H1 (cell line): ENCODE data around the gene YWHAG. TPM values are rescaled to one million over a fixed set of nuclear protein-coding genes. Genes with fewer than 3 reads are reported as not detected.

Experiments
- CTCF ChIA-PET: fragments of 300-600 bp; sonication (Branson Sonifier 250); formaldehyde crosslinking; loops from one replicate; lab custom pipeline; 2021; ENCODE audit not compliant: partially characterized antibody; lab: Charles Lee
- POLR2A ChIA-PET: fragments of 300-600 bp; sonication (Branson Sonifier 250); formaldehyde crosslinking; loops from one replicate; lab custom pipeline; 2021; ENCODE audit warnings: inconsistent platforms; ENCODE audit not compliant: partially characterized antibody; lab: Charles Lee
- DNase-seq, 2 experiments: peaks; one replicate each; pipeline versions ENCODE4 v3.0.0 to v3.0.0-alpha.2; 2010 to 2022; ENCODE audit warnings: low spot score in 2 of 2, low read depth in 1 of 2, mixed read lengths in 1 of 2
- FAIRE-seq: peaks from 2 replicates; lab custom pipeline; 2011; peaks lifted over from hg19 to GRCh38; lab: Jason Lieb, UNC
- H2AFZ ChIP-seq: 2 replicates; pipeline ENCODE4 v1.8.1; 2012; ENCODE audit warnings: low read length, inconsistent platforms
- H2AK5ac ChIP-seq: 2 replicates; pipeline ENCODE4 v1.6.1; 2013; ENCODE audit warnings: low read depth, low read length
- H2BK120ac ChIP-seq: replicated peaks from 2 replicates; pipeline ENCODE3; 2013; ENCODE audit warnings: low read depth, low read length, inconsistent platforms
- H2BK12ac ChIP-seq: 2 replicates; pipeline ENCODE4 v1.6.1; 2013; ENCODE audit warnings: low read depth, low read length
- H2BK15ac ChIP-seq: 2 replicates; pipeline ENCODE4 v1.6.1; 2013; ENCODE audit warnings: low read length
- H2BK20ac ChIP-seq: 2 replicates; pipeline ENCODE4 v1.6.1; 2013; ENCODE audit warnings: low read length
- H2BK5ac ChIP-seq: 2 replicates; pipeline ENCODE4 v1.6.1; 2013; ENCODE audit warnings: low read depth, low read length
- H3K14ac ChIP-seq: 2 replicates; pipeline ENCODE4 v1.6.1; 2013; ENCODE audit warnings: inconsistent platforms; ENCODE audit not compliant: insufficient read length
- H3K18ac ChIP-seq: 2 replicates; pipeline ENCODE4 v1.6.1; 2013; ENCODE audit warnings: low read length; ENCODE audit errors: extremely low read depth
- H3K23ac ChIP-seq: 2 replicates; pipeline ENCODE4 v1.6.1; 2013; ENCODE audit warnings: inconsistent platforms; ENCODE audit not compliant: insufficient read length
- H3K23me2 ChIP-seq: 2 replicates; pipeline ENCODE4 v1.6.1; 2013; ENCODE audit warnings: low read depth, low read length
- H3K27ac ChIP-seq: 2 replicates; pipeline ENCODE4 v1.6.1; 2011; ENCODE audit warnings: low read depth, low read length, inconsistent platforms
- H3K27me3 ChIP-seq, 4 experiments: replicated peaks in 1 of 4; 1 replicate in 1 of 4; 2 replicates in 3 of 4; pipeline versions ENCODE4 v1.6.1 to v1.8.1; 2011 to 2013; ENCODE audit warnings: low read length in 3 of 4, mild to moderate bottlenecking in 3 of 4, inconsistent platforms in 2 of 4, mixed read lengths in 2 of 4, moderate library complexity in 1 of 4; ENCODE audit not compliant: control insufficient read depth in 3 of 4, insufficient read depth in 3 of 4; ENCODE audit errors: extremely low read depth in 1 of 4
- H3K36me3 ChIP-seq, 4 experiments: 2 replicates each; pipeline versions ENCODE4 v1.6.1 to v1.8.1; 2011 to 2013; ENCODE audit warnings: mild to moderate bottlenecking in 4 of 4, low read length in 3 of 4, moderate library complexity in 2 of 4, control low read depth in 1 of 4, inconsistent platforms in 1 of 4; ENCODE audit not compliant: insufficient read depth in 4 of 4, control insufficient read depth in 2 of 4
- H3K4ac ChIP-seq: replicated peaks from 2 replicates; pipeline ENCODE3; 2013; ENCODE audit warnings: low read length, low read depth, mixed read lengths, inconsistent platforms; ENCODE audit not compliant: insufficient read length
- H3K4me1 ChIP-seq, 4 experiments: replicated peaks in 1 of 4; 1 replicate in 1 of 4; 2 replicates in 3 of 4; pipeline versions ENCODE4 v1.6.1 to v1.8.1; 2011 to 2013; ENCODE audit warnings: low read length in 3 of 4, inconsistent platforms in 2 of 4, mixed read lengths in 1 of 4; ENCODE audit not compliant: insufficient read depth in 4 of 4, control insufficient read depth in 3 of 4
- H3K4me2 ChIP-seq, 2 experiments: 2 replicates each; pipeline versions ENCODE4 v1.6.1 to v1.8.1; 2011 to 2013; ENCODE audit warnings: low read depth in 2 of 2, low read length in 2 of 2, control low read depth in 1 of 2, inconsistent platforms in 1 of 2, mild to moderate bottlenecking in 1 of 2; ENCODE audit not compliant: insufficient read depth in 1 of 2
- H3K4me3 ChIP-seq, 4 experiments: fragments of 200-600, 300-600 bp in 1 of 4; sonication (generic), shearing (Covaris generic), sonication (Bioruptor Twin) in 1 of 4; 2 replicates each; pipeline versions ENCODE4 v1.5.1 to v1.8.1; 2011 to 2016; ENCODE audit warnings: low read length in 4 of 4, low read depth in 3 of 4, control low read depth in 2 of 4, inconsistent platforms in 2 of 4, mild to moderate bottlenecking in 2 of 4, mixed read lengths in 1 of 4, moderate library complexity in 1 of 4; ENCODE audit not compliant: insufficient read depth in 2 of 4; ENCODE audit errors: extremely low read depth in 1 of 4
- H3K56ac ChIP-seq: replicated peaks from 2 replicates; pipeline ENCODE3; 2013; ENCODE audit warnings: low read depth, mild to moderate bottlenecking, mixed read lengths, low read length, inconsistent platforms; ENCODE audit not compliant: insufficient read length
- H3K79me1 ChIP-seq: 2 replicates; pipeline ENCODE4 v1.6.1; 2013; ENCODE audit warnings: low read depth, low read length, control low read depth
- H3K79me2 ChIP-seq, 2 experiments: 2 replicates each; pipeline versions ENCODE4 v1.6.1 to v1.8.1; 2012 to 2013; ENCODE audit warnings: low read length in 2 of 2, mild to moderate bottlenecking in 2 of 2, inconsistent platforms in 1 of 2; ENCODE audit not compliant: insufficient read depth in 2 of 2, control insufficient read depth in 1 of 2
- H3K9ac ChIP-seq, 4 experiments: replicated peaks in 1 of 4; 1 replicate in 1 of 4; 2 replicates in 3 of 4; pipeline versions ENCODE4 v1.6.1 to v1.8.1; 2011 to 2013; ENCODE audit warnings: low read depth in 3 of 4, low read length in 3 of 4, control low read depth in 2 of 4, mild to moderate bottlenecking in 2 of 4, moderate library complexity in 2 of 4, inconsistent platforms in 1 of 4; ENCODE audit errors: extremely low read depth in 1 of 4
- H3K9me3 ChIP-seq, 2 experiments: 2 replicates each; pipeline versions ENCODE4 v1.6.1 to v1.8.1; 2012 to 2013; ENCODE audit warnings: mild to moderate bottlenecking in 2 of 2, moderate library complexity in 2 of 2, control low read depth in 1 of 2, inconsistent platforms in 1 of 2, low read depth in 1 of 2, low read length in 1 of 2, mixed read lengths in 1 of 2; ENCODE audit not compliant: insufficient read depth in 2 of 2
- H4K20me1 ChIP-seq, 2 experiments: replicated peaks in 1 of 2; 2 replicates each; pipeline versions ENCODE3 to v1.8.1; 2011 to 2013; ENCODE audit warnings: inconsistent platforms in 2 of 2, low read length in 2 of 2, mild to moderate bottlenecking in 1 of 2; ENCODE audit not compliant: insufficient read depth in 2 of 2, control insufficient read depth in 1 of 2
- H4K5ac ChIP-seq: 2 replicates; pipeline ENCODE4 v1.6.1; 2013; ENCODE audit warnings: low read length, low read depth, mixed read lengths, inconsistent platforms; ENCODE audit not compliant: insufficient read length
- H4K8ac ChIP-seq: 2 replicates; pipeline ENCODE4 v1.8.0; 2013; ENCODE audit warnings: mild to moderate bottlenecking, moderate library complexity, low read length, inconsistent platforms; ENCODE audit not compliant: insufficient read depth; ENCODE audit errors: extremely low read depth
- H4K91ac ChIP-seq: replicated peaks from 2 replicates; pipeline ENCODE3; 2013; ENCODE audit warnings: low read length, mixed read lengths, inconsistent platforms; ENCODE audit not compliant: insufficient read length
- EGR1 ChIP-seq: IDR thresholded peaks from 2 replicates; pipeline ENCODE4 v1.6.1; 2011; ENCODE audit warnings: low read depth, low read length, borderline replicate concordance
- SIN3A ChIP-seq, 2 experiments: IDR thresholded peaks in 1 of 2; conservative IDR thresholded peaks in 1 of 2; 2 replicates each; pipeline ENCODE4 v1.6.1; 2011 to 2012; ENCODE audit warnings: low read length in 2 of 2, improper control_type of control experiment in 1 of 2, low read depth in 1 of 2, mild to moderate bottlenecking in 1 of 2
- SIX5 ChIP-seq: IDR thresholded peaks from 2 replicates; pipeline ENCODE4 v1.6.1; 2011; ENCODE audit warnings: mild to moderate bottlenecking, low read depth, low read length
- SP1 ChIP-seq: IDR thresholded peaks from 2 replicates; pipeline ENCODE4 v1.6.1; 2011; ENCODE audit warnings: low read depth, low read length
- WGBS, 2 experiments: shearing (Covaris generic) in 1 of 2; methylation state at CpG; one replicate each; pipeline versions ENCODE4 v1.1.6 to v1.1.7; 2013 to 2015; ENCODE audit warnings: low lambda C conversion rate in 2 of 2, mixed read lengths in 2 of 2, inconsistent platforms in 1 of 2, low coverage in 1 of 2, missing lambda C conversion rate in 1 of 2; ENCODE audit not compliant: insufficient replicate concordance in 2 of 2, insufficient coverage in 1 of 2, insufficient read length in 1 of 2; ENCODE audit errors: extremely low coverage in 1 of 2, missing lambda C conversion rate in 1 of 2; 5-methylcytosine and 5-hydroxymethylcytosine counted together
- polyA plus RNA-seq, 7 experiments: library from polyadenylated mRNA; depleted of rRNA in 3 of 7; stranded (reverse) in 5 of 7; unstranded in 2 of 7; fragments of >200 nt in 5 of 7; fragments of 200-250 nt in 2 of 7; gene quantifications; 1 replicate in 5 of 7; 2 replicates in 1 of 7; 4 replicates in 1 of 7; pipeline versions ENCODE4 v1.2.1 to v1.2.3, GENCODE V29; 2011 to 2013; ENCODE audit warnings: missing spikeins in 2 of 7, mixed read lengths in 2 of 7
- total RNA-seq: library from RNA; stranded (reverse); fragmentation: NEBNext Ultra II Directional; extraction: Animal tissue kit (Norgen Biotek cat#: 25700); gene quantifications from 2 replicates; pipeline ENCODE4 v1.2.1, GENCODE V29; 2021
- TF ChIP-seq, protein P1 (sequence below): IDR thresholded peaks from 2 replicates; pipeline ENCODE4 v1.6.1; 2011; ENCODE audit warnings: low read length, improper control_type of control experiment
- TF ChIP-seq, protein P2 (sequence below): IDR thresholded peaks from 2 replicates; pipeline ENCODE4 v1.6.1; 2012; ENCODE audit warnings: inconsistent platforms

The YWHAG gene
- total and polyA plus RNA-seq, 2 of the 8 experiments (the other 6 are each of a cell fraction or from before 2014, with no cell fraction given): 57.2 to 241 TPM

DNA sequence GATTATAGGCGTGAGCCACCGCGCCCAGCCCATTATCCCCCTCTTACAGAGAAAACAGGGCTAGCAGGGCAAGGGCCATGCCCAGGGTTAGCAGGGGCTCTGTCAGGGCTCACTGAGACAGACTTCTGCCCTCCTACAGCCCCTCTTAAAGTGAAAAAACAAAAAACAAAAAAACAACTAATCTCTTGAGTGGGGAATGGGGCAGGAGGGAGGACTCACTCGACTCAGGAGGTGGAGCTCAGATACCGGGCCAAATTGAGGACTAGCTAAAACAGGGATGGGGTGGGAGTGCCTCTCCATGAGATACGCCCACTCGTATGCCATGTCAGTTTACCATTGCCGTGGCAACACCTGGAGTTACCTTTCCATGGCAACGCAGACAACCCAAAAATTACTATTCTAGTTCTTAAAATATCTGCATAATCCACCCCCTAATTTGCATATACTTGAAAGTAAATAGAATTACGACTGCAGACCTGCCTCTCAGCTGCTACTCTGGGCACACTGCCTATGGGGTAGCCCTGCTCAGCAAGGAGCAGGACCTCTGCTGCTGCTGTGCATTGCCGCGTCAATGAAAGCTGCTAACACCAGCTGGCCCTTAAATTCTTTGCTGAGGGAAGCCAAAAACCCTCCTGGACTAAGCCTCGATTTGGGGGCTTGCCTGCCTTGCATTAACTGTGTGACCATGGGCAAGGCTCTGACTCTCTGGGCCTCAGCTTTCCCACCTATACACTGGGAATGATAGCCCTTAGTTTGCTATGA lies 37.4 kb upstream of the YWHAG start:
- Histone ChIP-seq H4K5ac (no peak overlapping the region), H2AFZ (no peak overlapping the region), H3K27me3 (peaks cover 0 to 4% (median 2%) of the 10 kb centered on the region in 4 experiments; a peak in 2 of 7 replicates), H3K79me1 (no peaks in the 10 kb centered on the region), H3K27ac (no peak overlapping the region), H3K4me3 (no peak overlapping the region), H3K4me1 (peaks cover 8 to 13% (median 9%) of the 10 kb centered on the region in 4 experiments; a peak in 6 of 7 replicates), H4K91ac (no peak overlapping the region), H4K20me1 (no peaks in the 10 kb centered on the region), H3K4ac (no peak overlapping the region), H2BK120ac (no peak overlapping the region), H3K56ac (no peak overlapping the region), H2BK20ac (no peak overlapping the region), H2BK15ac (no peak overlapping the region), H3K79me2 (no peaks in the 10 kb centered on the region), H3K4me2 (no peak overlapping the region; a peak in 1 of 4 replicates), H3K9me3 (no peaks in the 10 kb centered on the region), H3K36me3 (no peaks in the 10 kb centered on the region), H2BK5ac (no peak overlapping the region), H3K23me2 (peaks cover 6% of the 10 kb centered on the region), H4K8ac (no peak overlapping the region), H3K18ac (no peak overlapping the region), H3K23ac (no peak overlapping the region), H2BK12ac (no peak overlapping the region), H3K14ac (no peak overlapping the region), H2AK5ac (no peak overlapping the region), H3K9ac (no peak overlapping the region; a peak in 1 of 7 replicates)
- POLR2A ChIA-PET: interaction anchor here (0.7 to 2.4 kb wide), 6 partner anchors 8 to 536 kb away, joined by 3 to 8 read pairs (median 4); partner anchors contain the start of genes SSC4D and YWHAG
- 65% methylated on average over 13 of the region's 13 CpGs; no CpG with 5 or more reads in 1 of the 2 experiments for WGBS, 2 experiments
- FAIRE-seq (peak; percentile 13), DNase-seq (peak in 1 of 2 experiments; percentile 67)
- 0 out of 4 replicates have a peak, but pooled peaks have one; percentile 13 to 65 for TF ChIP-seq SIN3A (conservative IDR thresholded peaks at IDR 0.05 in 1 of 2, IDR thresholded peaks at IDR 0.05 in 1 of 2; ENCODE audit: low read depth in 1 of 2, low read length in 2 of 2)
- TF ChIP-seq, protein P1, sequence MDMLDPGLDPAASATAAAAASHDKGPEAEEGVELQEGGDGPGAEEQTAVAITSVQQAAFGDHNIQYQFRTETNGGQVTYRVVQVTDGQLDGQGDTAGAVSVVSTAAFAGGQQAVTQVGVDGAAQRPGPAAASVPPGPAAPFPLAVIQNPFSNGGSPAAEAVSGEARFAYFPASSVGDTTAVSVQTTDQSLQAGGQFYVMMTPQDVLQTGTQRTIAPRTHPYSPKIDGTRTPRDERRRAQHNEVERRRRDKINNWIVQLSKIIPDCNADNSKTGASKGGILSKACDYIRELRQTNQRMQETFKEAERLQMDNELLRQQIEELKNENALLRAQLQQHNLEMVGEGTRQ: no peak
- no peak for TF ChIP-seq SP1
- TF ChIP-seq, protein P2, sequence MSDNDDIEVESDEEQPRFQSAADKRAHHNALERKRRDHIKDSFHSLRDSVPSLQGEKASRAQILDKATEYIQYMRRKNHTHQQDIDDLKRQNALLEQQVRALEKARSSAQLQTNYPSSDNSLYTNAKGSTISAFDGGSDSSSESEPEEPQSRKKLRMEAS: no peak
- no peak for TF ChIP-seq SIX5
- peak; percentile 91 for TF ChIP-seq EGR1
- CTCF ChIA-PET: interaction anchor here (1.0 kb wide), 1 partner anchor 10 kb away, joined by 3 read pairs; no protein-coding TSS in a partner anchor
